Frontal cortex (tissue), 4 donors: ENCODE data around the gene MARVELD1. TPM values are rescaled to one million over a fixed set of nuclear protein-coding genes. Genes with fewer than 3 reads are reported as not detected.
"Not testable (repeated sequence)": the region's sequence is repeated elsewhere in the genome, so short reads cannot be mapped to it uniquely, and the experiment has no call there.

Experiments used
- DNase-seq, 2 donors: peaks; one replicate each; pipeline ENCODE4 v3.0.0; 2012; ENCODE audit warnings: low spot score in 2 of 2
- FAIRE-seq: peaks from 2 replicates; lab custom pipeline; 2012; peaks lifted over from hg19 to GRCh38; lab: Jason Lieb, UNC
- total RNA-seq: library from RNA; depleted of rRNA; stranded (reverse); fragments of >200 nt; gene quantifications from one replicate; pipeline ENCODE4 v1.2.3, GENCODE V29; 2014
- donor health status: control.
- donor health status: control.
- donor health status: control.

MARVELD1 gene
- total RNA-seq, 1 donor from 2014 or later: 6.1 TPM

GRCh38 chr10:97687785-97688781, 25.4 kb upstream of the MARVELD1 start:
- no peak for DNase-seq

GRCh38 chr10:97689559-97690020, 23.9 kb upstream of the MARVELD1 start:
- no peak for FAIRE-seq
- DNase-seq: no peak

More at GRCh38 chr10:97687785-97688781, 25.4 kb upstream of the MARVELD1 start:
- FAIRE-seq: no peak

- no peak for FAIRE-seq
- DNase-seq: no peak
Measured at GRCh38 chr10:97690133-97690532, 23.4 kb upstream of the MARVELD1 start.

- not testable (repeated sequence) for DNase-seq
Measured at GRCh38 chr10:97698072-97698655, 15.4 kb upstream of the MARVELD1 start.

GRCh38 chr10:97701438-97702069, 12.0 kb upstream of the MARVELD1 start:
- no peak for FAIRE-seq
- peak; percentile 59 to 79 for DNase-seq

More at GRCh38 chr10:97698072-97698655, 15.4 kb upstream of the MARVELD1 start:
- FAIRE-seq: not testable (repeated sequence)

- FAIRE-seq: no peak
Measured at GRCh38 chr10:97703398-97704067, 10.0 kb upstream of the MARVELD1 start.

GRCh38 chr10:97704341-97704740, 9.2 kb upstream of the MARVELD1 start:
- no peak for DNase-seq
- no peak for FAIRE-seq

More at GRCh38 chr10:97703398-97704067, 10.0 kb upstream of the MARVELD1 start:
- DNase-seq: no peak

GRCh38 chr10:97705006-97705670, 8.4 kb upstream of the MARVELD1 start:
- FAIRE-seq (no peak), DNase-seq (no peak)

GRCh38 chr10:97707134-97707861, 6.2 kb upstream of the MARVELD1 start:
- no peak for FAIRE-seq
- DNase-seq: no peak

- no peak for DNase-seq
- no peak for FAIRE-seq
Measured at GRCh38 chr10:97708167-97708566, 5.4 kb upstream of the MARVELD1 start.

- FAIRE-seq (no peak), DNase-seq (peak; percentile 45 to 63)
Measured at GRCh38 chr10:97708976-97709946, 4.3 kb upstream of the MARVELD1 start.

- FAIRE-seq: no peak
- no peak for DNase-seq
Measured at GRCh38 chr10:97711640-97712572, 1.6 kb upstream of the MARVELD1 start.

GRCh38 chr10:97713826-97714400, 383 bp downstream of the MARVELD1 start:
- DNase-seq (peak; percentile 83 to 85), FAIRE-seq (no peak)

GRCh38 chr10:97714401-97715258, 1.1 kb downstream of the MARVELD1 start:
- FAIRE-seq: no peak
- DNase-seq: peak in 1 of 2 donors; percentile 61

- no peak for FAIRE-seq
- DNase-seq: no peak
Measured at GRCh38 chr10:97715259-97715874, 1.8 kb downstream of the MARVELD1 start.
